IMR-90 (cell line): ENCODE measurements around the gene KCTD20. TPM values are rescaled to one million over a fixed set of nuclear protein-coding genes. Genes with fewer than 3 reads are reported as not detected.

Experiments
- ATAC-seq: fragments of 200-7000 bp; cut with Tn5 transposase; 2 replicates; pipeline ENCODE4 v1.9.1; 2020; ENCODE audit warnings: low read depth, mild to moderate bottlenecking, moderate library complexity
- BruUV-seq: library from RNA; stranded (reverse); fragments of 400-500 nt; replicated peaks from 2 replicates; lab custom pipeline; 2021; lab: Mats Ljungman, UMichigan
- CTCF ChIA-PET: fragments of 300-600 bp; formaldehyde crosslinking; extraction: SDS; loops from one replicate; lab custom pipeline; 2021; ENCODE audit warnings: antibody characterized with exemption; lab: Yijun Ruan, JAX
- POLR2A ChIA-PET: fragments of 300-600 bp; sonication (Branson Sonifier 250); formaldehyde crosslinking; loops from one replicate; lab custom pipeline; 2022; ENCODE audit warnings: antibody characterized with exemption; ENCODE audit not compliant: unreplicated experiment; lab: Charles Lee
- DNase-seq: peaks from one replicate; pipeline ENCODE4 v3.0.0; 2013
- H2AFZ ChIP-seq: replicated peaks from 2 replicates; pipeline ENCODE3; 2013; ENCODE audit warnings: low read length, mild to moderate bottlenecking; ENCODE audit not compliant: poor library complexity
- H2AK5ac ChIP-seq: 2 replicates; pipeline ENCODE4 v1.6.1; 2013; ENCODE audit warnings: low read depth, low read length, inconsistent platforms
- H2AK9ac ChIP-seq: replicated peaks from 2 replicates; pipeline ENCODE3; 2013; ENCODE audit warnings: mild to moderate bottlenecking, low read depth, low read length, moderate library complexity; ENCODE audit not compliant: poor library complexity
- H2BK120ac ChIP-seq: 2 replicates; pipeline ENCODE4 v1.6.1; 2013; ENCODE audit warnings: low read depth, low read length, inconsistent platforms
- H2BK15ac ChIP-seq: 3 replicates; pipeline ENCODE4 v1.6.1; 2013; ENCODE audit warnings: low read depth, low read length, inconsistent platforms
- H2BK20ac ChIP-seq: 2 replicates; pipeline ENCODE4 v1.6.1; 2013; ENCODE audit warnings: low read depth, mild to moderate bottlenecking, inconsistent platforms, low read length, moderate library complexity
- H2BK5ac ChIP-seq: 2 replicates; pipeline ENCODE4 v1.6.1; 2013; ENCODE audit warnings: mild to moderate bottlenecking, low read depth, low read length, inconsistent platforms; ENCODE audit not compliant: poor library complexity, severe bottlenecking
- H3K14ac ChIP-seq: replicated peaks from 2 replicates; pipeline ENCODE4 v1.6.1; 2013; ENCODE audit warnings: low read depth, low read length, inconsistent platforms
- H3K18ac ChIP-seq: 2 replicates; pipeline ENCODE4 v1.6.1; 2013; ENCODE audit warnings: low read depth, low read length, control low read depth
- H3K23ac ChIP-seq: 2 replicates; pipeline ENCODE4 v1.6.1; 2013; ENCODE audit warnings: low read depth, low read length, inconsistent platforms
- H3K27ac ChIP-seq: 2 replicates; pipeline ENCODE4 v1.5.1; 2013; ENCODE audit warnings: mild to moderate bottlenecking, control low read depth, low read length; ENCODE audit not compliant: insufficient read depth
- H3K27me3 ChIP-seq: 2 replicates; pipeline ENCODE4 v1.6.1; 2013; ENCODE audit warnings: low read length; ENCODE audit not compliant: control insufficient read depth, insufficient read depth
- H3K36me3 ChIP-seq: 2 replicates; pipeline ENCODE4 v1.6.1; 2013; ENCODE audit warnings: low read length, mixed read lengths; ENCODE audit not compliant: control insufficient read depth, insufficient read depth
- H3K4ac ChIP-seq: 2 replicates; pipeline ENCODE4 v1.6.1; 2013; ENCODE audit warnings: low read depth, low read length, inconsistent platforms
- H3K4me1 ChIP-seq: 2 replicates; pipeline ENCODE4 v1.6.1; 2013; ENCODE audit warnings: low read length, mixed read lengths; ENCODE audit not compliant: control insufficient read depth, insufficient read depth
- H3K4me2 ChIP-seq: 2 replicates; pipeline ENCODE4 v1.6.1; 2013; ENCODE audit warnings: low read depth, mild to moderate bottlenecking, control low read depth, low read length, moderate library complexity
- H3K4me3 ChIP-seq: 2 replicates; pipeline ENCODE4 v1.5.1; 2013; ENCODE audit warnings: low read depth, mild to moderate bottlenecking, control low read depth, low read length, moderate library complexity; ENCODE audit not compliant: insufficient read depth
- H3K56ac ChIP-seq: 2 replicates; pipeline ENCODE4 v1.6.1; 2013; ENCODE audit warnings: low read length, inconsistent platforms; ENCODE audit not compliant: insufficient read depth; ENCODE audit errors: extremely low read depth
- H3K79me1 ChIP-seq, 2 experiments: 2 replicates each; pipeline ENCODE4 v1.6.1; 2013; ENCODE audit warnings: low read length in 2 of 2, inconsistent platforms in 1 of 2, low read depth in 1 of 2
- H3K9ac ChIP-seq: 2 replicates; pipeline ENCODE4 v1.6.1; 2013; ENCODE audit warnings: low read depth, low read length, control low read depth
- H3K9me1 ChIP-seq: 2 replicates; pipeline ENCODE4 v1.6.1; 2013; ENCODE audit warnings: low read length, inconsistent platforms; ENCODE audit not compliant: insufficient read depth
- H3K9me3 ChIP-seq: 2 replicates; pipeline ENCODE4 v1.6.1; 2013; ENCODE audit warnings: low read length; ENCODE audit not compliant: control insufficient read depth, insufficient read depth
- H4K20me1 ChIP-seq: 2 replicates; pipeline ENCODE4 v1.6.1; 2013; ENCODE audit warnings: low read length, inconsistent platforms; ENCODE audit not compliant: insufficient read depth
- H4K5ac ChIP-seq: 2 replicates; pipeline ENCODE4 v1.6.1; 2013; ENCODE audit warnings: mild to moderate bottlenecking, low read depth, low read length, control low read depth
- H4K8ac ChIP-seq, 2 experiments: 2 replicates each; pipeline ENCODE4 v1.6.1; 2013; ENCODE audit warnings: low read depth in 2 of 2, low read length in 2 of 2, control low read depth in 1 of 2, inconsistent platforms in 1 of 2
- H4K91ac ChIP-seq: 2 replicates; pipeline ENCODE4 v1.6.1; 2013; ENCODE audit warnings: low read depth, low read length, inconsistent platforms; ENCODE audit not compliant: insufficient read depth
- CHD1 ChIP-seq: IDR thresholded peaks from 2 replicates; pipeline ENCODE4 v1.6.1; 2012; ENCODE audit warnings: low read depth, low read length, improper control_type of control experiment
- ELK1 ChIP-seq: fragments of 150-350 bp; IDR thresholded peaks from 2 replicates; pipeline ENCODE4 v1.6.1; 2016; ENCODE audit warnings: low read depth, mild to moderate bottlenecking, low read length, moderate library complexity, borderline replicate concordance
- FOS ChIP-seq: fragments of 150-350 bp; IDR thresholded peaks from 2 replicates; pipeline ENCODE4 v1.6.1; 2016; ENCODE audit warnings: low read depth, low read length
- RAD21 ChIP-seq: IDR thresholded peaks from 2 replicates; pipeline ENCODE4 v1.6.1; 2012; ENCODE audit warnings: low read length, improper control_type of control experiment
- SMC3 ChIP-seq: fragments of 150-350 bp; IDR thresholded peaks from 2 replicates; pipeline ENCODE4 v1.6.1; 2016; ENCODE audit warnings: low read depth, mild to moderate bottlenecking, antibody characterized with exemption, low read length, moderate library complexity
- WGBS, 2 experiments: methylation state at CpG; one replicate each; pipeline versions ENCODE4 v1.1.5 to v1.1.7; 2013; ENCODE audit warnings: missing lambda C conversion rate in 2 of 2; ENCODE audit not compliant: insufficient read length in 1 of 2; ENCODE audit errors: extremely low coverage in 2 of 2; 5-methylcytosine and 5-hydroxymethylcytosine counted together
- dilution Hi-C: fragments of 300-500 bp; cut with HindIII; formaldehyde crosslinking; loops from one replicate; pipeline ENCODE4 v1.14.3; 2018; ENCODE audit warnings: low sequenced_read_pairs; ENCODE audit not compliant: unreplicated experiment
- in situ Hi-C: fragments of 300-500 bp; cut with MboI; formaldehyde crosslinking; loops from 3 replicates; pipeline ENCODE4 v1.14.3; 2019; ENCODE audit warnings: low sequenced_read_pairs, inconsistent platforms, mixed read lengths
- intact Hi-C: fragments of 100-400 bp; cut with micrococcal nuclease; formaldehyde crosslinking; loops from 2 replicates; pipeline ENCODE4 v1.10.0; 2022
- polyA plus RNA-seq, 3 experiments: library from polyadenylated mRNA; depleted of rRNA; stranded (reverse); fragments of >200 nt; gene quantifications; 2 replicates each; pipeline ENCODE4 v1.2.3, GENCODE V29; 2012; ENCODE audit warnings: low replicate concordance in 1 of 3
- total RNA-seq: library from RNA; depleted of rRNA; stranded (reverse); fragments of >200 nt; gene quantifications from 2 replicates; pipeline ENCODE4 v1.2.3, GENCODE V29; 2012

KCTD20 gene
- total and polyA plus RNA-seq, 2 of the 4 experiments (the other 2 are of a cell fraction): 55.4 to 150 TPM

GRCh38 chr6:36478051-36478526, 35.3 kb downstream of the KCTD20 start:
- Histone ChIP-seq H2BK120ac (no peak overlapping the region), H3K4ac (no peak overlapping the region), H3K9me1 (no peaks in the 10 kb centered on the region), H3K56ac (no peak overlapping the region), H2AFZ (no peak overlapping the region), H3K4me2 (no peak overlapping the region), H2BK20ac (no peak overlapping the region), H2BK5ac (no peak overlapping the region), H2AK5ac (no peak overlapping the region), H3K18ac (no peak overlapping the region), H3K27me3 (no peaks in the 10 kb centered on the region), H2BK15ac (no peak overlapping the region), H4K91ac (no peak overlapping the region), H3K14ac (no peak overlapping the region), H3K9me3 (no peaks in the 10 kb centered on the region), H4K8ac (no peak overlapping the region), H3K23ac (no peak overlapping the region; the same call in 1 of the 2 replicates), H3K4me3 (no peak overlapping the region), H2AK9ac (no peak overlapping the region), H4K20me1 (no peaks in the 10 kb centered on the region; the same call in 1 of the 2 replicates), H3K79me1 (peaks cover 27 to 47% of the 10 kb centered on the region in 2 experiments), H3K36me3 (peaks cover 14% of the 10 kb centered on the region), H3K4me1 (no peaks in the 10 kb centered on the region), H4K5ac (no peak overlapping the region), H3K9ac (no peak overlapping the region), H3K27ac (no peak overlapping the region)
- ChIA-PET POLR2A (no interaction called here), CTCF (no interaction called here)
- dilution Hi-C loops: no loop called here
- ATAC-seq: no peak
- no peak for DNase-seq
- BruUV-seq: no TSS peak
- intact Hi-C loops: no loop called here
- TF ChIP-seq CHD1 (no peak), RAD21 (no peak), FOS (no peak), ELK1 (no peak), SMC3 (no peak)
- no CpG with 5 or more reads among the region's 2 CpGs for WGBS, 2 experiments
- in situ Hi-C loops: no loop called here
